A549 (cell line): ENCODE measurements around the gene OR51E2.

Experiments
- CEBPB ChIP-seq, 2 experiments: fragments of >200 bp in 1 of 2; sonication (Bioruptor Twin) in 1 of 2; formaldehyde crosslinking in 1 of 2; IDR thresholded peaks; 2 replicates each; pipeline ENCODE4 v1.6.1; 2012 to 2016
- CHD2 ChIP-seq: fragments of 150-350 bp; IDR thresholded peaks from 2 replicates; pipeline ENCODE4 v1.6.1; 2014; ENCODE audit warnings: low read length; ENCODE audit not compliant: partially characterized antibody
- CTCF ChIP-seq: fragments of >200 bp; sonication (Bioruptor Twin); formaldehyde crosslinking; IDR thresholded peaks from 3 replicates; pipeline ENCODE4 v1.5.1; 2016
- EHMT2 ChIP-seq: fragments of 200-600 bp; sonication (generic); IDR thresholded peaks from 2 replicates; pipeline ENCODE4 v1.6.1; 2016; ENCODE audit warnings: antibody characterized with exemption, low read depth, mild to moderate bottlenecking, moderate library complexity
- EP300 ChIP-seq, 2 experiments: fragments of >200 bp; sonication (Bioruptor Twin); formaldehyde crosslinking; IDR thresholded peaks; 2 replicates in 1 of 2; 3 replicates in 1 of 2; pipeline ENCODE4 v1.6.1; 2016 to 2017
- MAZ ChIP-seq: fragments of 150-350 bp; IDR thresholded peaks from 2 replicates; pipeline ENCODE4 v1.6.1; 2014; ENCODE audit warnings: antibody characterized with exemption, low read depth, low read length, borderline replicate concordance
- POLR2A ChIP-seq: IDR thresholded peaks from 2 replicates; pipeline ENCODE4 v1.6.1; 2012; ENCODE audit warnings: mild to moderate bottlenecking, low read length
- SMC3 ChIP-seq: fragments of >200 bp; sonication (Bioruptor Twin); formaldehyde crosslinking; IDR thresholded peaks from 3 replicates; pipeline ENCODE4 v1.6.1; 2018; ENCODE audit warnings: inconsistent platforms
- TP53 ChIP-seq: fragments of 250-450 bp; sonication (Bioruptor Pico); IDR thresholded peaks from 2 replicates; pipeline ENCODE4 v1.5.0; 2021; ENCODE audit warnings: mild to moderate bottlenecking, moderate library complexity
- USF2 ChIP-seq: fragments of 450-650 bp; IDR thresholded peaks from 2 replicates; pipeline ENCODE4 v1.6.1; 2014; ENCODE audit warnings: antibody characterized with exemption
- TF ChIP-seq, protein P1 (sequence below): fragments of 250-450 bp; sonication (Bioruptor Pico); IDR thresholded peaks from 2 replicates; pipeline ENCODE4 v1.5.0; 2021; ENCODE audit warnings: mild to moderate bottlenecking, moderate library complexity, borderline replicate concordance
- TF ChIP-seq, protein P2 (sequence below): IDR thresholded peaks from 2 replicates; pipeline ENCODE4 v1.6.1; 2012

DNA sequence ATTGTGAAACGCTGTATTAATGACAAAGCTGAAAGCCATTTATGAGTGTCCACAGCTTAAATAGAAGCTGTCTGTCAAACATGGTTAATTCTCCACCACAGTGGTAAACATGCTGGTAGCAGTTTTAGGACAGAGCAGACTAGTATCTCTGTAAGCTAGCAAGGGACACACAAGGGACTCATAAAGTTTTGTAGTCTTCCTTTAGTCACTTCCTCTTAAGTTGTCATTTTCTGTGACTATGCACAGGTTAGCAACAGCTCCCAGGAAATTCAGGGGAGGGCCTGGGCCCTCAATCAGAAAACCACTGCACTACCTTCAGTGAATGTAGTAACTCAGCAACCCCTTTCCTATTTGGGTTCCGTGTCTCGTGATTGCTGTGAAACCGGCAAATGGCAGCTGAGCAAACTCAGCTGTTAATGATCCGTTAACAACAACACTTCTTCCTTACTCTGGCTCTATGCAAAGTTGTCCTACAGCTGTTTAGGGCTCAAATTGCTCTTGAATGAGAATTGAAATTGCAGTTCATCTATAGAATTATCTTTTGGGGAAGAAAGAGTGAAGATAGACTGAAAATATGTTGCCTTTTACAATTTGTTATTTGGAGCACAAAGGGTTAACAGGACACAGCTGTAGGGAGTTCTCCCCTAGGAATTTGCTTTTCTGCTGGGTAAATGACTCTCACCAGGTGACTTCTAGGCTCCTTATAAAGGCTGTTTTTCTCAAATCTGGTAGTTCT, 6.6 kb upstream of the OR51E2 start, which contains the start of gene MMP26:
- TF ChIP-seq EHMT2 (no peak), USF2 (no peak), CTCF (no peak), CEBPB (IDR thresholded peaks at IDR 0.05) (no peak), MAZ (no peak), TP53 (CRISPR knock-in tag) (no peak), EP300 (IDR thresholded peaks at IDR 0.05) (no peak), POLR2A (no peak), SMC3 (no peak), CHD2 (no peak)
- TF ChIP-seq, protein P1, sequence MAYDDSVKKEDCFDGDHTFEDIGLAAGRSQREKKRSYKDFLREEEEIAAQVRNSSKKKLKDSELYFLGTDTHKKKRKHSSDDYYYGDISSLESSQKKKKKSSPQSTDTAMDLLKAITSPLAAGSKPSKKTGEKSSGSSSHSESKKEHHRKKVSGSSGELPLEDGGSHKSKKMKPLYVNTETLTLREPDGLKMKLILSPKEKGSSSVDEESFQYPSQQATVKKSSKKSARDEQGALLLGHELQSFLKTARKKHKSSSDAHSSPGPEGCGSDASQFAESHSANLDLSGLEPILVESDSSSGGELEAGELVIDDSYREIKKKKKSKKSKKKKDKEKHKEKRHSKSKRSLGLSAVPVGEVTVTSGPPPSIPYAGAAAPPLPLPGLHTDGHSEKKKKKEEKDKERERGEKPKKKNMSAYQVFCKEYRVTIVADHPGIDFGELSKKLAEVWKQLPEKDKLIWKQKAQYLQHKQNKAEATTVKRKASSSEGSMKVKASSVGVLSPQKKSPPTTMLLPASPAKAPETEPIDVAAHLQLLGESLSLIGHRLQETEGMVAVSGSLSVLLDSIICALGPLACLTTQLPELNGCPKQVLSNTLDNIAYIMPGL (CRISPR knock-in tag), result no peak
- TF ChIP-seq, protein P2, sequence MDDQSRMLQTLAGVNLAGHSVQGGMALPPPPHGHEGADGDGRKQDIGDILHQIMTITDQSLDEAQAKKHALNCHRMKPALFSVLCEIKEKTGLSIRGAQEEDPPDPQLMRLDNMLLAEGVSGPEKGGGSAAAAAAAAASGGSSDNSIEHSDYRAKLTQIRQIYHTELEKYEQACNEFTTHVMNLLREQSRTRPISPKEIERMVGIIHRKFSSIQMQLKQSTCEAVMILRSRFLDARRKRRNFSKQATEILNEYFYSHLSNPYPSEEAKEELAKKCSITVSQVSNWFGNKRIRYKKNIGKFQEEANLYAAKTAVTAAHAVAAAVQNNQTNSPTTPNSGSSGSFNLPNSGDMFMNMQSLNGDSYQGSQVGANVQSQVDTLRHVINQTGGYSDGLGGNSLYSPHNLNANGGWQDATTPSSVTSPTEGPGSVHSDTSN, result no peak
